Nephron (organoid): ENCODE data around the gene ZNF770.

ENCODE experiments used
- H3K27ac Mint-ChIP-seq, 3 experiments: 2 replicates each; pipeline ENCODE4 v1.8.0; 2020; ENCODE audit warnings: mixed read lengths in 3 of 3, mild to moderate bottlenecking in 2 of 3, moderate library complexity in 1 of 3
- H3K27me3 Mint-ChIP-seq: 2 replicates; pipeline ENCODE4 v1.8.0; 2021; ENCODE audit warnings: low read depth, mild to moderate bottlenecking, moderate library complexity, mixed read lengths
- H3K36me3 Mint-ChIP-seq: 2 replicates; pipeline ENCODE4 v1.8.0; 2020; ENCODE audit warnings: low read depth, mixed read lengths
- H3K4me1 Mint-ChIP-seq: 2 replicates; pipeline ENCODE4 v1.8.0; 2020; ENCODE audit warnings: mixed read lengths
- H3K4me3 Mint-ChIP-seq, 3 experiments: 2 replicates each; pipeline ENCODE4 v1.8.0; 2020; ENCODE audit warnings: mild to moderate bottlenecking in 3 of 3, mixed read lengths in 3 of 3, moderate library complexity in 2 of 3
- H3K9me3 Mint-ChIP-seq: 2 replicates; pipeline ENCODE4 v1.8.0; 2020; ENCODE audit warnings: mixed read lengths
- CTCF ChIP-seq, 3 experiments: fragments of 200-600 bp; sonication (generic); IDR thresholded peaks; one replicate each; pipeline ENCODE4 v1.5.0; 2021; ENCODE audit warnings: antibody characterized with exemption in 3 of 3; ENCODE audit not compliant: unreplicated experiment in 3 of 3

The ZNF770 gene

GRCh38 chr15:35014241-35014640 is 26.2 kb upstream of the ZNF770 start:
- Mint-ChIP-seq H3K36me3 (no peaks in the 10 kb centered on the region), H3K4me3 (no peak overlapping the region), H3K4me1 (no peaks in the 10 kb centered on the region), H3K9me3 (no peaks in the 10 kb centered on the region), H3K27me3 (no peaks in the 10 kb centered on the region), H3K27ac (peak overlapping the region; percentile 17 to 79 (median 43))
- TF ChIP-seq CTCF (IDR thresholded peaks at IDR 0.05; ENCODE audit: unreplicated experiment in 3 of 3), result no peak

DNA sequence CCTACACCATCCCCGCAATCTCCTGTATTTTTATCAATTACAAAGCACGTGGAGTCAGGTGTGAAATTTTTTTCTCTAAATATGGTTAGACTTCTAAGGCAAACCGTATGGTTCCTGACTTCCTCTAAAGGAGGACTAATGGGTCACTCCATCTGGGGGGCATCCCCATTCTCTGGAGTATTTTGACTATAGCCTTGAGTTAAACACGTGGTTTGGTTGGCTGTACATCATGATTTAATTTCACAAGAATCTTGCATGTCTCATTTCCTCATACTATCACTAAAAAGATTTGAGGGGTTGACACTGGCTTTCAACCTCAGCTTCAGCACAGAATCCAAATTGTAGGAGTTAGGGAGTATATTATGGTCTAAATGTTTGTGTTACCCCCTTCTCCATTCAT is 25.3 kb upstream of the ZNF770 start:
- no peaks in the 10 kb centered on the region for H3K9me3 Mint-ChIP-seq
- H3K36me3 Mint-ChIP-seq, result no peaks in the 10 kb centered on the region
- no peaks in the 10 kb centered on the region for H3K27me3 Mint-ChIP-seq
- H3K4me3 Mint-ChIP-seq, result no peak overlapping the region
- TF ChIP-seq CTCF (IDR thresholded peaks at IDR 0.05; ENCODE audit: unreplicated experiment in 3 of 3), result no peak
- H3K4me1 Mint-ChIP-seq, result no peaks in the 10 kb centered on the region
- H3K27ac Mint-ChIP-seq, result peak overlapping the region in 1 of 3 experiments; percentile 79

DNA sequence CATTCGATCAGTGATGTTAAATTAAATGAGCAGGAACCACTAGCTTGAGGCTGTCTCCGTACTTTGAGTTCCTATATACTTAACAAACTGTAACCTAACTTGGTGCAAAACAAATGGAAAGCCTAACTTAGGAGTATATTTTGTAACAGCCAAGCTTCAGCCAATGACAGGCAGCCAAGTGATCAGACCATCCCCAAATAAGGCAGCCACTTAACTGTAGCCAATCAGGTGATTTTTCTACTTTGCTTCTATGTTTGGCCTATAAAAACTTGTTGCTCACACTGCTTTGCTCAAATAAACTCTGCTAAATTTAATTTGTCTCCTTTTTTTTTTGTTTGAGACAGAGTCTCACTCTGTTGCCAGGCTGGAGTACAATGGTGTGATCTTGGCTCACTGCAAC is 19.3 kb upstream of the ZNF770 start:
- Mint-ChIP-seq H3K4me3 (no peak overlapping the region), H3K27me3 (no peaks in the 10 kb centered on the region), H3K27ac (no peak overlapping the region), H3K9me3 (no peaks in the 10 kb centered on the region), H3K36me3 (no peaks in the 10 kb centered on the region), H3K4me1 (no peaks in the 10 kb centered on the region)
- TF ChIP-seq CTCF (IDR thresholded peaks at IDR 0.05; ENCODE audit: unreplicated experiment in 3 of 3), result no peak

DNA sequence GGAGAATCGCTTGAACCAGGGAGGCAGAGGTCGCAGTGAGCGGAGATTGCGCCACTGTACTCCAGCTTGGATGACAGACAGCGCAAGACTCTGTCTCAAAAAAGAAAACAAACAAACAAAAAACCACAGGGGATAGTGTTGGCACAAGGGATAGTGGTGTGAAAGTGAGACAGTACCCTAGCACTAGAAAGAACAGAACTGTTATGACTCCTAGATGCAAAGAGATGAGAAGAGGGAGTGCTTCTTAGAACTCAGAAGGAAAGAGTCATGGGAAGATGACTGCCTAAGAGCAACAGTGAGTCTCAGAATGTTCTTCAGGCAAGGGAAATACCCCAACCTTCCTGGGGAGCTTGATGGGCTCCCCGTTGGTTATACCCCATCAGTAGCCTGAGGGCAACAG is 17.8 kb upstream of the ZNF770 start:
- Mint-ChIP-seq H3K27ac (no peak overlapping the region), H3K4me1 (no peaks in the 10 kb centered on the region), H3K9me3 (no peaks in the 10 kb centered on the region), H3K4me3 (no peak overlapping the region), H3K27me3 (no peaks in the 10 kb centered on the region), H3K36me3 (no peaks in the 10 kb centered on the region)
- TF ChIP-seq CTCF (IDR thresholded peaks at IDR 0.05; ENCODE audit: unreplicated experiment in 3 of 3), result no peak

- Mint-ChIP-seq H3K4me3 (no peak overlapping the region), H3K4me1 (no peaks in the 10 kb centered on the region), H3K27ac (no peak overlapping the region), H3K27me3 (no peaks in the 10 kb centered on the region), H3K9me3 (no peaks in the 10 kb centered on the region), H3K36me3 (no peaks in the 10 kb centered on the region)
- TF ChIP-seq CTCF (IDR thresholded peaks at IDR 0.05; ENCODE audit: unreplicated experiment in 3 of 3), result no peak
These were observed 15.8 kb upstream of the ZNF770 start for GRCh38 chr15:35003928-35004327.

GRCh38 chr15:35000511-35000910 is 12.4 kb upstream of the ZNF770 start:
- Mint-ChIP-seq H3K9me3 (no peaks in the 10 kb centered on the region), H3K4me1 (no peaks in the 10 kb centered on the region), H3K27me3 (no peaks in the 10 kb centered on the region), H3K4me3 (no peak overlapping the region), H3K36me3 (no peaks in the 10 kb centered on the region), H3K27ac (no peak overlapping the region)
- no peak for TF ChIP-seq CTCF (IDR thresholded peaks at IDR 0.05; ENCODE audit: unreplicated experiment in 3 of 3)
